ENCODE measurements around the gene SIGLEC9.

SIGLEC9 gene

DNA sequence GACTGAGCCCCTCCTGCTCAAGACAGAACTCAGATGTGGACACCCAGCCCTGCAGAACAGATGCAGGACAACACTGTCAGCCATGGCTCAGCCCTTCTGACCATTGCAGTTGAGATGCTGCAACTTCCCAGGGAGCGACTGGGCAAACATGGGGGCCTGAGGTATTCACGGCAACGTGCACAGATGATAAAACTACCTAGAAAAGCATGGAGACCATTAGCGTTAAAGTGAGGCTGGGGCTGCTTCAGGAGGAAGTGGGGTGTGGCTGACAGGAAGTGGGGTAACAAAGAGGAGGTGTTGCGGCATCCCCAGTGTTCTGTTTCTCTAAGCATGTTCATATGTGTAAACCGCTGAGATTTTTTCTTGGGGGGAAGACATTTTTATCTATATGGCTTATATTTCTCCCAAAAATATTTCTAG, 1.3 kb upstream of the SIGLEC9 start:
- DNase-seq (ENCODE audit: extremely low read depth, low read depth) = no peak
- TF ChIP-seq, protein P1, sequence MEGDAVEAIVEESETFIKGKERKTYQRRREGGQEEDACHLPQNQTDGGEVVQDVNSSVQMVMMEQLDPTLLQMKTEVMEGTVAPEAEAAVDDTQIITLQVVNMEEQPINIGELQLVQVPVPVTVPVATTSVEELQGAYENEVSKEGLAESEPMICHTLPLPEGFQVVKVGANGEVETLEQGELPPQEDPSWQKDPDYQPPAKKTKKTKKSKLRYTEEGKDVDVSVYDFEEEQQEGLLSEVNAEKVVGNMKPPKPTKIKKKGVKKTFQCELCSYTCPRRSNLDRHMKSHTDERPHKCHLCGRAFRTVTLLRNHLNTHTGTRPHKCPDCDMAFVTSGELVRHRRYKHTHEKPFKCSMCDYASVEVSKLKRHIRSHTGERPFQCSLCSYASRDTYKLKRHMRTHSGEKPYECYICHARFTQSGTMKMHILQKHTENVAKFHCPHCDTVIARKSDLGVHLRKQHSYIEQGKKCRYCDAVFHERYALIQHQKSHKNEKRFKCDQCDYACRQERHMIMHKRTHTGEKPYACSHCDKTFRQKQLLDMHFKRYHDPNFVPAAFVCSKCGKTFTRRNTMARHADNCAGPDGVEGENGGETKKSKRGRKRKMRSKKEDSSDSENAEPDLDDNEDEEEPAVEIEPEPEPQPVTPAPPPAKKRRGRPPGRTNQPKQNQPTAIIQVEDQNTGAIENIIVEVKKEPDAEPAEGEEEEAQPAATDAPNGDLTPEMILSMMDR (IDR thresholded peaks at IDR 0.05; ENCODE audit: low read depth, low read length) = no peak

DNA sequence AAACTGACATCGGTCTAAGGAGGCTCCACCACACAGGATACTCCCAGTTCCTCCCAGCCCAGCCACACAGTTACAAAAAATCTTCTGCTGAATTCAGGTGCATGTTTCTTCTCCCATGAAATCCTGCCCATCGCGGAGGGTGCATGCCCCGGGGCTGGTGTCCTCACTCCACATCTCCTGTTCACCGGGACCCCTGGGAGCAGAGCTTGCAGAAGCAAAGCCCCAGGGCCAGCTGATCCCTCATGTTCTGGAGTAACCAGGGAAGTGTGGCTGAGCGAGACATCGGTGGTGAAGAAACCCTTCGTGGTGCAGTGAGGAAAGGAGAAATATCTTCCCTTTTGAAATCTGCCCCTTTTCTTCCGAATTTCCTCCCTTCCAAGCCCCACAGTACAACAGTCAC, 904 bp upstream of the SIGLEC9 start:
- no peak for DNase-seq (ENCODE audit: extremely low read depth, low read depth)
- TF ChIP-seq, protein P1 (IDR thresholded peaks at IDR 0.05; ENCODE audit: low read depth, low read length) = no peak

DNA sequence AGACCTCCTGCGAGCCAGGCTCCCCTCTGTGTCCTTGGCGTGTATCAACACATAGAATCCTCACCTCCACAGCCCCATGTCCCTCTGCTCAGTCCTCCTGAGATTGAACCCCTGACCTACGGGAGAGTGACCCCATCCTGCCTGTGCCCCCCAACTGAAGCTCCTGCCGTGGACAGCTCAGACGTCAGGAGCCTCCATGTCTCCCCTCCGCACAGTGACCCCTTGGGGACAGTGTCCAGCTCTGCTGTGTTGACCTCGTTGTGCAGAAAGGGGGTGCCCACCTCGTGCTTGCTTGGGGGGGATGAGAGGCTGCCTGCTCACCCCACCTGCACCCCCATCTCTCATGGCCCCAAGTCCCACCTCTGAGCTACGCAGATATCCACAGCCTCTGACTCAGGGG, 490 bp upstream of the SIGLEC9 start:
- TF ChIP-seq, protein P1 (IDR thresholded peaks at IDR 0.05; ENCODE audit: low read depth, low read length) = no peak
- no peak for DNase-seq (ENCODE audit: extremely low read depth, low read depth)

DNA sequence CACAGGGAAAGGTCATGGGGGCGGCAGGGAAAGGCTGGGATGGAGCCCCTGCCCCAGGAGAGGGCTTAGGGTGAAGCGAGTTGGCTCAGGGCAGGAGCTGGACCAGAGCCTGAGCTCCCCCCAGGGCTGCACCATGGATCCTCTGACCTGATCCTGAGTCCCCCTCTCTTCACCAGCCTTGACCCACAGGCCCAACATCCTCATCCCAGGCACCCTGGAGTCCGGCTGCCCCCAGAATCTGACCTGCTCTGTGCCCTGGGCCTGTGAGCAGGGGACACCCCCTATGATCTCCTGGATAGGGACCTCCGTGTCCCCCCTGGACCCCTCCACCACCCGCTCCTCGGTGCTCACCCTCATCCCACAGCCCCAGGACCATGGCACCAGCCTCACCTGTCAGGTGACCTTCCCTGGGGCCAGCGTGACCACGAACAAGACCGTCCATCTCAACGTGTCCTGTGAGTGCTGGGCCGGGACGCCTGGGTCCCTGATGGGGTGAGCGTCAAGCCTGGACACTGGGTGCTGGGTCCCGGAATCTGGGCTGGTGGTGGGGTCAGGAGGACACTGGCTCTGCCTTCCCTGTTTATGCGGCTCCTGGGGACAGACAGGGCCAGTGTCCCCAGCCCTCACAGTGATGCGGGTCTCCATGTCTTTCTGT, 842 bp downstream of the SIGLEC9 start:
- TF ChIP-seq, protein P1 (IDR thresholded peaks at IDR 0.05; ENCODE audit: low read depth, low read length) = no peak

DNA sequence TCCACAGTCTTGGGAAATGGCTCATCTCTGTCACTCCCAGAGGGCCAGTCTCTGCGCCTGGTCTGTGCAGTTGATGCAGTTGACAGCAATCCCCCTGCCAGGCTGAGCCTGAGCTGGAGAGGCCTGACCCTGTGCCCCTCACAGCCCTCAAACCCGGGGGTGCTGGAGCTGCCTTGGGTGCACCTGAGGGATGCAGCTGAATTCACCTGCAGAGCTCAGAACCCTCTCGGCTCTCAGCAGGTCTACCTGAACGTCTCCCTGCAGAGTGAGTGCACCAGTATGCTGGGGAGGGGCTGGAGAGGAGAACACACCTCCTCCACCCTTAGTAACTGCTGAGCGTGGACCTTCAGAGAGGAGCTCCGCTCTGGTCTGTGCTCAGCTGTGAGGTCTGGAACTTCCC, 2.3 kb downstream of the SIGLEC9 start:
- no peak for DNase-seq (ENCODE audit: extremely low read depth, low read depth)

More for the DNA sequence above, 842 bp downstream of the SIGLEC9 start:
- DNase-seq (ENCODE audit: extremely low read depth, low read depth) = no peak

DNA sequence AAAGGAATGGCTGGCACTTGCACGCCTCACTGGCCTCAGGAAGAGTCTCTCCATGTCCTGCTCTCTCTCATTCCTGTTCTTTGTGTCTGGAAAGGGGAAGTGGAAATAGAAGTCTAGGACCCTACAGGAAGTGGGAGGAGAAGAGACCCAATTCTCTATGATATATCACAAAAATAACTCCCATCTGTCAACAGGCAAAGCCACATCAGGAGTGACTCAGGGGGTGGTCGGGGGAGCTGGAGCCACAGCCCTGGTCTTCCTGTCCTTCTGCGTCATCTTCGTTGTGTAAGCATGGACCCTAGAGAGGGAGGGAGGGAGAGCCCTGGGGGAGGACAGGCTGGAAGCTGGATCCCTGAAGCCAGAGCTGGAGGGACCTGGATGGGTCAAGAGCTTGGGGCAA, 3.0 kb downstream of the SIGLEC9 start:
- TF ChIP-seq, protein P1 (IDR thresholded peaks at IDR 0.05; ENCODE audit: low read depth, low read length) = no peak
- DNase-seq (ENCODE audit: extremely low read depth, low read depth) = no peak

More for the DNA sequence above, 2.3 kb downstream of the SIGLEC9 start:
- TF ChIP-seq, protein P1 (IDR thresholded peaks at IDR 0.05; ENCODE audit: low read depth, low read length) = no peak

DNA sequence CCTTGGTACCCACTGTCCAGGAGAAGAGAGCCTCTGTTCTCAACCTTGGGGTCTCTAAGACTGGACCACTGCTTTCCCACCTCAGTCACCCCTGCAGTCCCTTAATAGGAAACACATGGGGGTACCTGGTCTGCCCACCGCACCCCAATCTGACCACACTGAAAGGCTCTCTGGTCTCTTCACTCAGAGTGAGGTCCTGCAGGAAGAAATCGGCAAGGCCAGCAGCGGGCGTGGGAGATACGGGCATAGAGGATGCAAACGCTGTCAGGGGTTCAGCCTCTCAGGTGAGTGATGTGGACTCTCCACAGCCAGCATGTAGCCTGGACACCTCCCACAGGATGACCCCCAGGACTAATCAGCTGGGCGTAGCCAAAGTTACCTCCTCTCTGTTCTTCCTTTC, 3.5 kb downstream of the SIGLEC9 start:
- TF ChIP-seq, protein P1 (IDR thresholded peaks at IDR 0.05; ENCODE audit: low read depth, low read length) = no peak
- no peak for DNase-seq (ENCODE audit: extremely low read depth, low read depth)

All from AG09319 (cell line).